Neural progenitor cell (in vitro differentiated cells): ENCODE measurements around the gene CD33. TPM values are rescaled to one million over a fixed set of nuclear protein-coding genes. Genes with fewer than 3 reads are reported as not detected.

Experiments
- DNase-seq: peaks from one replicate; pipeline ENCODE4 v3.0.0-alpha.2; 2016; ENCODE audit warnings: low spot score
- H2AFZ ChIP-seq: fragments of 200-600 bp; sonication (generic); replicated peaks from 2 replicates; pipeline ENCODE4 v1.6.1; 2016; ENCODE audit warnings: antibody characterized with exemption
- H3F3A ChIP-seq: fragments of 200-600 bp; sonication (generic); 2 replicates; pipeline ENCODE4 v1.6.1; 2016; ENCODE audit warnings: antibody characterized with exemption, low read depth
- H3K27ac ChIP-seq: fragments of 200-600 bp; sonication (generic); 2 replicates; pipeline ENCODE4 v1.5.1; 2016; ENCODE audit warnings: mild to moderate bottlenecking
- H3K27me3 ChIP-seq: fragments of 200-600 bp; sonication (generic); 2 replicates; pipeline ENCODE4 v1.6.1; 2016; ENCODE audit warnings: mild to moderate bottlenecking, moderate library complexity
- H3K36me3 ChIP-seq: fragments of 200-600 bp; sonication (generic); 2 replicates; pipeline ENCODE4 v1.5.1; 2016
- H3K4me1 ChIP-seq: fragments of 200-600 bp; sonication (generic); 2 replicates; pipeline ENCODE4 v1.6.1; 2016; ENCODE audit warnings: mixed run types
- H3K4me2 ChIP-seq: fragments of 200-600 bp; sonication (generic); 2 replicates; pipeline ENCODE4 v1.6.1; 2016
- H3K4me3 ChIP-seq: fragments of 200-600 bp; sonication (generic); 2 replicates; pipeline ENCODE4 v1.5.1; 2016
- H3K79me2 ChIP-seq: fragments of 200-600 bp; sonication (generic); 2 replicates; pipeline ENCODE4 v1.6.1; 2016; ENCODE audit warnings: low read depth
- H3K9ac ChIP-seq: fragments of 200-600 bp; sonication (generic); 2 replicates; pipeline ENCODE4 v1.6.1; 2016
- H3K9me3 ChIP-seq: fragments of 200-600 bp; sonication (generic); 2 replicates; pipeline ENCODE4 v1.5.1; 2016; ENCODE audit warnings: low read depth
- H4K20me1 ChIP-seq: fragments of 200-600 bp; sonication (generic); 2 replicates; pipeline ENCODE4 v1.6.1; 2016; ENCODE audit warnings: low read depth
- H3K27ac Mint-ChIP-seq: 3 replicates; pipeline ENCODE4 v1.8.0; 2021; ENCODE audit warnings: mixed read lengths
- H3K27me3 Mint-ChIP-seq: 2 replicates; pipeline ENCODE4 v1.8.0; 2022; ENCODE audit warnings: low read depth, mild to moderate bottlenecking, inconsistent platforms, moderate library complexity, mixed read lengths; ENCODE audit not compliant: insufficient read depth
- H3K36me3 Mint-ChIP-seq: 3 replicates; pipeline ENCODE4 v1.8.0; 2021; ENCODE audit warnings: mixed read lengths
- H3K4me1 Mint-ChIP-seq: 3 replicates; pipeline ENCODE4 v1.8.0; 2021; ENCODE audit warnings: mixed read lengths
- H3K4me3 Mint-ChIP-seq: 3 replicates; pipeline ENCODE4 v1.8.0; 2021; ENCODE audit warnings: mild to moderate bottlenecking, moderate library complexity, mixed read lengths
- H3K9me3 Mint-ChIP-seq: 3 replicates; pipeline ENCODE4 v1.8.0; 2020; ENCODE audit warnings: mixed read lengths
- CTCF ChIP-seq: fragments of 200-600 bp; sonication (generic); IDR thresholded peaks from 2 replicates; pipeline ENCODE4 v1.5.1; 2017; ENCODE audit warnings: antibody characterized with exemption, mild to moderate bottlenecking
- EZH2 ChIP-seq: fragments of 200-600 bp; sonication (generic); IDR thresholded peaks from 2 replicates; pipeline ENCODE4 v1.6.1; 2017; ENCODE audit warnings: antibody characterized with exemption, mild to moderate bottlenecking, moderate library complexity
- EZH2phosphoT487 ChIP-seq: fragments of 200-600 bp; sonication (generic); IDR thresholded peaks from 2 replicates; pipeline ENCODE4 v1.6.1; 2017; ENCODE audit warnings: antibody characterized with exemption
- total RNA-seq: library from RNA; depleted of rRNA; stranded (reverse); fragments of >200 nt; gene quantifications from 2 replicates; pipeline ENCODE4 v1.2.3, GENCODE V29; 2015; ENCODE audit warnings: low replicate concordance

CD33 gene
- total RNA-seq, 1 donor from 2014 or later, result not detected

GRCh38 chr19:51224163-51224641 lies 678 bp upstream of the CD33 start:
- Histone ChIP-seq H3K27me3 (peaks cover 5% of the 10 kb centered on the region), H3K4me3 (no peak overlapping the region), H3K9ac (no peak overlapping the region), H4K20me1 (no peaks in the 10 kb centered on the region), H3K4me1 (no peaks in the 10 kb centered on the region), H3K9me3 (no peaks in the 10 kb centered on the region), H3K79me2 (no peaks in the 10 kb centered on the region), H3K36me3 (no peaks in the 10 kb centered on the region), H3K27ac (no peak overlapping the region), H2AFZ (no peak overlapping the region), H3F3A (no peaks in the 10 kb centered on the region), H3K4me2 (no peak overlapping the region)
- Mint-ChIP-seq H3K4me3 (no peak overlapping the region), H3K4me1 (no peaks in the 10 kb centered on the region), H3K9me3 (no peaks in the 10 kb centered on the region), H3K27me3 (no peaks in the 10 kb centered on the region), H3K27ac (no peak overlapping the region), H3K36me3 (no peaks in the 10 kb centered on the region)
- no peak for DNase-seq
- no peak for TF ChIP-seq EZH2
- TF ChIP-seq CTCF, result no peak
- no peak for TF ChIP-seq EZH2phosphoT487

- no peaks in the 10 kb centered on the region for H3K36me3 Mint-ChIP-seq
- no peaks in the 10 kb centered on the region for H3K79me2 ChIP-seq
- no peak overlapping the region for H2AFZ ChIP-seq
- H3K4me1 ChIP-seq, result no peaks in the 10 kb centered on the region
- H3K9ac ChIP-seq, result no peak overlapping the region
- H3K9me3 ChIP-seq, result no peaks in the 10 kb centered on the region
- no peak overlapping the region for H3K4me2 ChIP-seq
- H3K27ac ChIP-seq, result no peak overlapping the region
- DNase-seq, result no peak
- TF ChIP-seq CTCF, result no peak
- no peak for TF ChIP-seq EZH2phosphoT487
- no peak for TF ChIP-seq EZH2
- no peak overlapping the region for H3K27ac Mint-ChIP-seq
- no peaks in the 10 kb centered on the region for H3K27me3 ChIP-seq
- no peaks in the 10 kb centered on the region for H3K36me3 ChIP-seq
- H3K4me3 Mint-ChIP-seq, result no peak overlapping the region
- no peaks in the 10 kb centered on the region for H3F3A ChIP-seq
- no peaks in the 10 kb centered on the region for H3K4me1 Mint-ChIP-seq
- no peak overlapping the region for H3K4me3 ChIP-seq
- H4K20me1 ChIP-seq, result no peaks in the 10 kb centered on the region
- H3K27me3 Mint-ChIP-seq, result no peaks in the 10 kb centered on the region
- no peaks in the 10 kb centered on the region for H3K9me3 Mint-ChIP-seq
These were observed 1.2 kb downstream of the CD33 start for GRCh38 chr19:51226067-51226466.

GRCh38 chr19:51227326-51227725 lies 2.4 kb downstream of the CD33 start:
- Histone ChIP-seq H3K79me2 (no peaks in the 10 kb centered on the region), H3K4me1 (no peaks in the 10 kb centered on the region), H3K36me3 (no peaks in the 10 kb centered on the region), H3K27ac (no peak overlapping the region), H3K4me3 (no peak overlapping the region), H3K9ac (no peak overlapping the region), H3K4me2 (no peak overlapping the region), H2AFZ (no peak overlapping the region), H3K27me3 (no peaks in the 10 kb centered on the region), H3K9me3 (no peaks in the 10 kb centered on the region), H4K20me1 (no peaks in the 10 kb centered on the region), H3F3A (no peaks in the 10 kb centered on the region)
- TF ChIP-seq EZH2 (no peak), CTCF (no peak), EZH2phosphoT487 (no peak)
- no peaks in the 10 kb centered on the region for H3K9me3 Mint-ChIP-seq
- no peak for DNase-seq
- no peaks in the 10 kb centered on the region for H3K4me1 Mint-ChIP-seq
- H3K27ac Mint-ChIP-seq, result no peak overlapping the region
- H3K27me3 Mint-ChIP-seq, result no peaks in the 10 kb centered on the region
- no peak overlapping the region for H3K4me3 Mint-ChIP-seq
- no peaks in the 10 kb centered on the region for H3K36me3 Mint-ChIP-seq
